Panc1 (cell line): ENCODE results near the gene CCDC90B. TPM values are rescaled to one million over a fixed set of nuclear protein-coding genes. Genes with fewer than 3 reads are reported as not detected.

Source experiments
- ATAC-seq: fragments of 200-7000 bp; cut with Tn5 transposase; 2 replicates; pipeline ENCODE4 v1.9.1; 2020; ENCODE audit warnings: mild to moderate bottlenecking, moderate library complexity
- BruUV-seq: library from RNA; stranded (reverse); fragments of 400-500 nt; replicated peaks from 2 replicates; lab custom pipeline; 2021; lab: Mats Ljungman, UMichigan
- CTCF ChIA-PET: fragments of 300-600 bp; sonication (Branson Sonifier 250); formaldehyde crosslinking; loops from one replicate; lab custom pipeline; 2022; ENCODE audit warnings: antibody characterized with exemption; lab: Charles Lee
- POLR2A ChIA-PET: fragments of 300-600 bp; sonication (Branson Sonifier 250); formaldehyde crosslinking; loops from one replicate; lab custom pipeline; 2022; ENCODE audit warnings: antibody characterized with exemption; lab: Charles Lee
- DNase-seq: peaks from one replicate; pipeline ENCODE4 v3.0.0-alpha.2; 2010; ENCODE audit warnings: low read depth, low spot score
- H3K27ac ChIP-seq: 2 replicates; pipeline ENCODE4 v1.5.1; 2011; ENCODE audit warnings: mild to moderate bottlenecking, low read length, inconsistent platforms
- H3K27me3 ChIP-seq: fragments of 200-500 bp; sonication (Bioruptor generic); 2 replicates; pipeline ENCODE4 v1.6.0; 2014; ENCODE audit warnings: low read length, inconsistent platforms; ENCODE audit not compliant: control insufficient read depth, insufficient read depth
- H3K36me3 ChIP-seq: fragments of 200-500 bp; sonication (Bioruptor generic); 2 replicates; pipeline ENCODE4 v1.5.1; 2014; ENCODE audit warnings: inconsistent platforms, mild to moderate bottlenecking, low read length, moderate library complexity; ENCODE audit not compliant: control insufficient read depth, insufficient read depth
- H3K4me1 ChIP-seq: 2 replicates; pipeline ENCODE4 v1.5.1; 2011; ENCODE audit warnings: inconsistent platforms, mild to moderate bottlenecking, low read length, moderate library complexity; ENCODE audit not compliant: control insufficient read depth, insufficient read depth
- H3K4me3 ChIP-seq, 2 experiments: 2 replicates each; pipeline ENCODE4 v1.5.1; 2011 to 2012; ENCODE audit warnings: low read depth in 2 of 2, low read length in 2 of 2, mild to moderate bottlenecking in 2 of 2, inconsistent platforms in 1 of 2, moderate library complexity in 1 of 2
- H3K9me3 ChIP-seq: fragments of 200-500 bp; sonication (Bioruptor generic); 2 replicates; pipeline ENCODE4 v1.5.1; 2014; ENCODE audit warnings: low read depth, mild to moderate bottlenecking, inconsistent platforms, low read length, moderate library complexity; ENCODE audit not compliant: control insufficient read depth, insufficient read depth
- CTCF ChIP-seq: fragments of 450-650 bp; IDR thresholded peaks from 2 replicates; pipeline ENCODE4 v1.5.1; 2017; ENCODE audit warnings: mild to moderate bottlenecking
- POLR2AphosphoS5 ChIP-seq: IDR thresholded peaks from 2 replicates; pipeline ENCODE4 v1.6.1; 2012; ENCODE audit warnings: mild to moderate bottlenecking, low read depth, low read length, moderate library complexity
- REST ChIP-seq, 2 experiments: IDR thresholded peaks; 2 replicates each; pipeline ENCODE4 v1.6.1; 2011 to 2012; ENCODE audit warnings: low read depth in 2 of 2, control low read depth in 1 of 2, low read length in 1 of 2, mild to moderate bottlenecking in 1 of 2, moderate library complexity in 1 of 2; ENCODE audit not compliant: insufficient read depth in 1 of 2
- SIN3A ChIP-seq: IDR thresholded peaks from 2 replicates; pipeline ENCODE4 v1.6.1; 2012; ENCODE audit warnings: low read depth, mild to moderate bottlenecking, low read length, moderate library complexity, borderline replicate concordance; ENCODE audit not compliant: insufficient read depth
- TCF7L2 ChIP-seq: IDR thresholded peaks from 2 replicates; pipeline ENCODE4 v1.6.1; 2011; ENCODE audit warnings: mild to moderate bottlenecking, low read depth, low read length, inconsistent platforms
- in situ Hi-C: cut with HindIII; loops from 2 replicates; pipeline ENCODE4 v1.10.0; 2016; ENCODE audit warnings: low sequenced_read_pairs, low pct_unique_long_range_greater_than_20kb
- intact Hi-C: fragments of 100-400 bp; cut with micrococcal nuclease; formaldehyde crosslinking; loops from one replicate; pipeline ENCODE4 v1.10.0; 2022; ENCODE audit not compliant: unreplicated experiment
- total RNA-seq: library from RNA; stranded (reverse); gene quantifications from one replicate; pipeline ENCODE4 v1.2.1, GENCODE V29; 2021; ENCODE audit not compliant: unreplicated experiment

Gene CCDC90B
- total RNA-seq, 1 experiment from 2014 or later = 41.9 TPM

- in situ Hi-C loops (no loop called here), intact Hi-C loops (no loop called here)
- POLR2A ChIA-PET = no interaction called here
- TF ChIP-seq TCF7L2 (no peak), SIN3A (no peak), CTCF (no peak), REST (IDR thresholded peaks at IDR 0.05; ENCODE audit: insufficient read depth in 1 of 2, low read depth in 2 of 2, low read length in 1 of 2) (no peak), POLR2AphosphoS5 (no peak)
- no peaks in the 10 kb centered on the region for H3K36me3 ChIP-seq
- no TSS peak for BruUV-seq
- ATAC-seq (no peak), DNase-seq (no peak)
- CTCF ChIA-PET = interaction anchor here (1.0 kb wide), 1 partner anchor 19 kb away, joined by 4 read pairs; no protein-coding TSS in a partner anchor
- no peaks in the 10 kb centered on the region for H3K27me3 ChIP-seq
- H3K4me3 ChIP-seq = no peak overlapping the region
- H3K4me1 ChIP-seq = no peaks in the 10 kb centered on the region
- H3K27ac ChIP-seq = no peak overlapping the region
- H3K9me3 ChIP-seq = no peaks in the 10 kb centered on the region
Measured at GRCh38 chr11:83312430-83312829, 26.3 kb upstream of the CCDC90B start.

- POLR2A ChIA-PET = no interaction called here
- intact Hi-C loops = no loop called here
- H3K4me3 ChIP-seq = no peak overlapping the region
- DNase-seq (no peak), ATAC-seq (no peak)
- no peak for TF ChIP-seq POLR2AphosphoS5
- no peak for TF ChIP-seq CTCF
- no peak for TF ChIP-seq TCF7L2
- no peak for TF ChIP-seq REST (IDR thresholded peaks at IDR 0.05; ENCODE audit: insufficient read depth in 1 of 2, low read depth in 2 of 2, low read length in 1 of 2)
- TF ChIP-seq SIN3A = no peak
- no peaks in the 10 kb centered on the region for H3K9me3 ChIP-seq
- H3K4me1 ChIP-seq = no peaks in the 10 kb centered on the region
- in situ Hi-C loops = no loop called here
- H3K27ac ChIP-seq = no peak overlapping the region
- CTCF ChIA-PET = interaction anchor here (1.0 kb wide), 1 partner anchor 19 kb away, joined by 4 read pairs; no protein-coding TSS in a partner anchor
- H3K27me3 ChIP-seq = no peaks in the 10 kb centered on the region
- no peaks in the 10 kb centered on the region for H3K36me3 ChIP-seq
- no TSS peak for BruUV-seq
Measured at GRCh38 chr11:83311701-83312100, 25.5 kb upstream of the CCDC90B start.
